CD4-positive, alpha-beta T cell treated with Interleukin-17A for 1 hour (primary cell): ENCODE results near the gene NDFIP1.

ENCODE experiments used
- DNase-seq: peaks from one replicate; pipeline ENCODE4 v3.0.0-alpha.2; 2020

Gene NDFIP1

GRCh38 chr5:142192286-142193113 lies 83.9 kb downstream of the NDFIP1 start:
- no peak for DNase-seq

GRCh38 chr5:142193114-142193428 lies 84.5 kb downstream of the NDFIP1 start:
- no peak for DNase-seq

GRCh38 chr5:142197098-142197497 lies 88.5 kb downstream of the NDFIP1 start:
- DNase-seq = no peak

GRCh38 chr5:142197781-142198180 lies 89.2 kb downstream of the NDFIP1 start:
- DNase-seq = no peak

- DNase-seq = no peak
Observed at GRCh38 chr5:142199388-142199787, 90.8 kb downstream of the NDFIP1 start.

- no peak for DNase-seq
Observed at GRCh38 chr5:142200387-142200786, 91.8 kb downstream of the NDFIP1 start.

- no peak for DNase-seq
Observed at GRCh38 chr5:142201471-142201887, 92.9 kb downstream of the NDFIP1 start.

GRCh38 chr5:142202282-142202681 lies 93.7 kb downstream of the NDFIP1 start:
- DNase-seq = no peak
